SJSA1 (cell line): Measurements from ENCODE around the gene CALN1. TPM values are rescaled to one million over a fixed set of nuclear protein-coding genes. Genes with fewer than 3 reads are reported as not detected.
"Not testable (repeated sequence)": the region's sequence is repeated elsewhere in the genome, so short reads cannot be mapped to it uniquely, and the experiment has no call there.

Source experiments
- DNase-seq, 2 experiments: peaks; one replicate each; pipeline ENCODE4 v3.0.0-alpha.2; 2015 to 2020; ENCODE audit warnings: low spot score in 2 of 2, low read depth in 1 of 2
- H3K27ac ChIP-seq: fragments of 250-450 bp; sonication (Bioruptor Pico); 2 replicates; pipeline ENCODE4 v1.5.1; 2020; ENCODE audit warnings: mild to moderate bottlenecking, moderate library complexity
- H3K27me3 ChIP-seq: fragments of 250-450 bp; sonication (Bioruptor Pico); replicated peaks from 2 replicates; pipeline ENCODE4 v1.5.1; 2020; ENCODE audit warnings: mild to moderate bottlenecking, moderate library complexity
- H3K36me3 ChIP-seq: fragments of 250-450 bp; sonication (Bioruptor Pico); 2 replicates; pipeline ENCODE4 v1.5.1; 2020; ENCODE audit warnings: mild to moderate bottlenecking
- H3K4me1 ChIP-seq: fragments of 250-450 bp; sonication (Bioruptor Pico); replicated peaks from 2 replicates; pipeline ENCODE4 v1.6.1; 2021; ENCODE audit warnings: mild to moderate bottlenecking
- H3K4me3 ChIP-seq: fragments of 250-450 bp; sonication (Bioruptor Pico); 2 replicates; pipeline ENCODE4 v1.5.1; 2020; ENCODE audit warnings: mild to moderate bottlenecking
- H3K9me3 ChIP-seq: fragments of 250-450 bp; sonication (Bioruptor Pico); replicated peaks from 2 replicates; pipeline ENCODE4 v1.5.1; 2020; ENCODE audit warnings: mild to moderate bottlenecking
- total RNA-seq: library from RNA; depleted of rRNA; stranded (reverse); fragments of >200 nt; shearing (Covaris generic); gene quantifications from 2 replicates; pipeline ENCODE4 v1.2.3, GENCODE V29; 2014

Gene CALN1
- total RNA-seq, 1 experiment from 2014 or later = not detected

DNA sequence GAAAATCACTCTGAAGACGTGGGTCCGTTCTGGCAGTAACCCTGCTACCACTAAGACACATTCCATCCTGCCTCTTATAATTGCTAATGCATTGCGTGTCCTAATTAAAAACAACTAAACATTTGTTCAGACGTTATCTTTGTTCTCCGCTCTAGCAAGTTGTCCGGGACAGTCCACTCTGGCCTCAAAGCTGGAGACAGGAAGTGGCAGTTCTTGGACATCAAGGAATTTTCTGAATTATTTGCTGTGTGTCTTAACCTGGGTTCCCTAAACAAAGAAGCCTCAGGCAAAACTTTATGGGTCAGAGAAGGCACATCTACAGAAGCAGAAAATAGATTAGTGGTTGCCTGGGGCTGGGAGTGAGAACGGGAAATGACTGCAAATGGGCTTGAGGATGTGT, 199.1 kb downstream of the CALN1 start:
- Histone ChIP-seq H3K36me3 (no peaks in the 10 kb centered on the region), H3K27me3 (no peaks in the 10 kb centered on the region), H3K9me3 (no peaks in the 10 kb centered on the region), H3K4me1 (no peaks in the 10 kb centered on the region), H3K4me3 (no peak overlapping the region), H3K27ac (no peak overlapping the region)
- no peak for DNase-seq

- no peaks in the 10 kb centered on the region for H3K4me1 ChIP-seq
- no peak overlapping the region for H3K4me3 ChIP-seq
Measured at GRCh38 chr7:72211175-72211574, 201.0 kb downstream of the CALN1 start.

GRCh38 chr7:72209006-72209405, 203.1 kb downstream of the CALN1 start:
- not testable (repeated sequence) for H3K36me3 ChIP-seq, H3K27me3 ChIP-seq, H3K27ac ChIP-seq, H3K4me1 ChIP-seq, DNase-seq, H3K9me3 ChIP-seq, H3K4me3 ChIP-seq

More at GRCh38 chr7:72211175-72211574, 201.0 kb downstream of the CALN1 start:
- Histone ChIP-seq H3K27ac (no peak overlapping the region), H3K36me3 (no peaks in the 10 kb centered on the region), H3K27me3 (no peaks in the 10 kb centered on the region), H3K9me3 (no peaks in the 10 kb centered on the region)
- DNase-seq = no peak

DNA sequence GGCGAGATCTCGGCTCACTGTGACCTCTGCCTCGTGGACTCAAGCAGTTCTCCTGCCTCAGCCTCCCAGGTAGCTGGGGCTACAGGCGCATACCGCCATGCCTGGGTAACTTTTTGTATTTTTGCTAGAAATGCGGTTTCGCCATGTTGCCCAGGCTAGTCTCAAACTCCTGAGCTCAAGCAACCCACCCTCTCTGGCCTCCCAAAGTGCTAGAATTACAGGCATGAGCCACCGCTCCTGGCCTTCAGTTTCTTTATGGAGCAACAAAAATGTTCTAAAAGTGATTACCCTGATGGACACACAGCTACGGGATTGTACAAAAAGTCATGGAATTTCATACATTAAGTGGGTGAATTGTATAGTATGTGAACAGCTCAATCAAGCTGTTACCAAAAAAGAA, 216.0 kb downstream of the CALN1 start:
- Histone ChIP-seq H3K27me3 (no peaks in the 10 kb centered on the region), H3K9me3 (0 out of 2 replicates have a peak, but pooled peaks cover 2% of the 10 kb centered on the region), H3K27ac (no peak overlapping the region), H3K4me1 (no peaks in the 10 kb centered on the region), H3K4me3 (no peak overlapping the region), H3K36me3 (no peaks in the 10 kb centered on the region)
- DNase-seq = no peak

- no peaks in the 10 kb centered on the region for H3K4me1 ChIP-seq
- H3K4me3 ChIP-seq = no peak overlapping the region
- H3K27ac ChIP-seq = no peak overlapping the region
- H3K36me3 ChIP-seq = no peaks in the 10 kb centered on the region
- no peak for DNase-seq
- H3K27me3 ChIP-seq = no peaks in the 10 kb centered on the region
- H3K9me3 ChIP-seq = no peaks in the 10 kb centered on the region
Measured at GRCh38 chr7:72190919-72191318, 221.2 kb downstream of the CALN1 start.

DNA sequence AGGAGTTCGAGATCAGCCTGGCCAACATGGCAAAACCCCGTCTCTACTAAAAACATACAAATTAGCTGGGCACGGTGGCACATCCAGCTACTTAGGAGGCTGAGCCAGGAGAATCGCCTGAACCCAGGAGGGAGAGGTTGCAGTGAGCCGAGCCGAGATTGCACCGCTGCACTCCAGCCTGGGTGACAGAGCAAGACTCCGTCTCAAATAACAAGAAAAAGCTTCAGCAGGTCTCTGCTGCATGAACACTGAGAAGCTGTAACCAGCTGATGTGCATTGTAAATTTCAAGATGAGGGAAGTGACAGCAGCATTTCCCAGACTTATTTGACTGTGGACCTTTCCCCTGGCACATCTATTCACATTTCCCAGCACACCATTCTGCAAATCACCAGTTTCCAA, 222.0 kb downstream of the CALN1 start:
- H3K27me3 ChIP-seq = no peaks in the 10 kb centered on the region
- H3K4me1 ChIP-seq = no peaks in the 10 kb centered on the region
- H3K4me3 ChIP-seq = no peak overlapping the region
- no peaks in the 10 kb centered on the region for H3K36me3 ChIP-seq
- H3K9me3 ChIP-seq = no peaks in the 10 kb centered on the region
- H3K27ac ChIP-seq = no peak overlapping the region
- DNase-seq = no peak

- Histone ChIP-seq H3K4me3 (no peak overlapping the region), H3K36me3 (no peaks in the 10 kb centered on the region), H3K4me1 (no peaks in the 10 kb centered on the region), H3K27me3 (no peaks in the 10 kb centered on the region), H3K9me3 (no peaks in the 10 kb centered on the region), H3K27ac (no peak overlapping the region)
- no peak for DNase-seq
Measured at GRCh38 chr7:72187179-72187578, 225.0 kb downstream of the CALN1 start.

GRCh38 chr7:72183835-72184234, 228.3 kb downstream of the CALN1 start:
- H3K9me3 ChIP-seq = no peaks in the 10 kb centered on the region
- no peak for DNase-seq
- no peak overlapping the region for H3K4me3 ChIP-seq
- H3K27me3 ChIP-seq = no peaks in the 10 kb centered on the region
- no peaks in the 10 kb centered on the region for H3K36me3 ChIP-seq
- H3K4me1 ChIP-seq = no peaks in the 10 kb centered on the region
- no peak overlapping the region for H3K27ac ChIP-seq

DNA sequence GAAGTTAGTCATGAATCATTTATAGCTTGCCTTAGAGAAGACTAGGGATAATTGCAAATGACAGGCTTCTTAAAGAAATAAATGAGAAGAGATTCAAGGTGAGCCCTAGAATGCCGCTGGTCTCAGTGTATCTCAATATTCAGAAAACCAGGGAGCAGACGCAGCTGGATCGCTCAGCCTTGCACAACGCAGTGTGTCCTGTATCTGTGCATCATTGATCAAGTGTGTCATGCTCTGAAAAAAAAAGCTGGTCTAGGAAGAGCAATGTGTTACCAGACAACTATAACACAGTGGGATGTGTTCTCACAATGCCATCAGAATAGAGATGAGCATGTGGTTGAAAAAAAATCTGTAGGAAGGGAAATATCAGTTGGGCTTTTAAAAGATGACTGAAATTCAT, 230.1 kb downstream of the CALN1 start:
- no peak for DNase-seq
- no peak overlapping the region for H3K4me3 ChIP-seq
- H3K27me3 ChIP-seq = no peaks in the 10 kb centered on the region
- no peaks in the 10 kb centered on the region for H3K36me3 ChIP-seq
- no peak overlapping the region for H3K27ac ChIP-seq
- no peaks in the 10 kb centered on the region for H3K9me3 ChIP-seq
- H3K4me1 ChIP-seq = no peaks in the 10 kb centered on the region

- no peak for DNase-seq
- H3K4me3 ChIP-seq = no peak overlapping the region
- H3K36me3 ChIP-seq = no peaks in the 10 kb centered on the region
- no peaks in the 10 kb centered on the region for H3K27me3 ChIP-seq
- H3K4me1 ChIP-seq = no peaks in the 10 kb centered on the region
- no peaks in the 10 kb centered on the region for H3K9me3 ChIP-seq
- no peak overlapping the region for H3K27ac ChIP-seq
Measured at GRCh38 chr7:72176875-72177274, 235.3 kb downstream of the CALN1 start.

DNA sequence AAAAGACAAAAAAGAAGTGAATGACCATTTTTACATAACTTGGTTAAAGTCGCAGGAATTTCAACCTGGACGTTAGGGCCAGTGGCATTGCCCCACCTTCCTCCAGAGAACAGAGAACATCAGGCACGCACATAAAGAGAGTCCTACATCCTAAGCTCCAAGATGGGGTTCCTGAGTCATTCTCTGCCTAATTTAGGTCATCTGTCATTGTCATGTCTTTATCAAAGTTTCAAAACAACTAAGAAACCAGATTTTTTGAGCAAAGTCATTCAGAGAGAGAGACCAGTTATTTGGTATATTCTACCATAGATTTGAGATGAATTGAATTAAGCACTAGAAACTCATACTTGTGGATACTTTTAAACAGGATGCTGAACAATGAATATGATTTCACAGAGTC, 241.7 kb downstream of the CALN1 start:
- no peaks in the 10 kb centered on the region for H3K36me3 ChIP-seq
- no peak for DNase-seq
- no peaks in the 10 kb centered on the region; the same call in 1 of the 2 replicates for H3K9me3 ChIP-seq
- no peak overlapping the region for H3K4me3 ChIP-seq
- no peaks in the 10 kb centered on the region for H3K4me1 ChIP-seq
- no peaks in the 10 kb centered on the region for H3K27me3 ChIP-seq
- H3K27ac ChIP-seq = no peak overlapping the region

DNA sequence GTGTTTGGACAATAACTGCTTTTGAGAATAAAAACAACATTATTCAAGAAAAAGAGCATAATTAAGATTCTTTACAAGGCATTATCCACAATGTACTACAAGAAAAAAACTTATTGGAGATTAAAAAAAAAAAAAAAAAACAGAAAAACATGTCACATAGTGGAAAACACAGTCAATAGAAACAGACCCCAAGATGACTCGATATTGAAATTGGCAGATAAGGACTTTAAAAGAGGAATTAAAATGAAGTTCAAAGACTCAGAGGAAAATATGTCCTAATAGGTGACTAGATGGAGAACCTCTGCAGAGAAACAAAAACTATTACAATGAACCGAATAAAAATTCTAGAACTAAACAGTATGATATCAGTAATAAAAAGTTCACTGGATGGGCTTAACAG, 248.9 kb downstream of the CALN1 start:
- no peaks in the 10 kb centered on the region for H3K4me1 ChIP-seq
- no peaks in the 10 kb centered on the region for H3K27me3 ChIP-seq
- H3K9me3 ChIP-seq = peaks cover 2% of the 10 kb centered on the region; the same call in 1 of the 2 replicates
- no peaks in the 10 kb centered on the region for H3K36me3 ChIP-seq
- no peak overlapping the region for H3K4me3 ChIP-seq
- H3K27ac ChIP-seq = no peak overlapping the region
- no peak for DNase-seq

- Histone ChIP-seq H3K27ac (no peak overlapping the region), H3K36me3 (no peaks in the 10 kb centered on the region), H3K9me3 (peaks cover 2% of the 10 kb centered on the region; the same call in 1 of the 2 replicates), H3K4me3 (no peak overlapping the region), H3K4me1 (no peaks in the 10 kb centered on the region), H3K27me3 (no peaks in the 10 kb centered on the region)
- DNase-seq = no peak
Measured at GRCh38 chr7:72161534-72161933, 250.6 kb downstream of the CALN1 start.

- no peak for DNase-seq
- Histone ChIP-seq H3K27me3 (no peaks in the 10 kb centered on the region), H3K9me3 (peaks cover 2% of the 10 kb centered on the region; the same call in 1 of the 2 replicates), H3K36me3 (no peaks in the 10 kb centered on the region), H3K4me1 (no peaks in the 10 kb centered on the region), H3K27ac (no peak overlapping the region), H3K4me3 (no peak overlapping the region)
Measured at GRCh38 chr7:72159911-72160310, 252.2 kb downstream of the CALN1 start.

GRCh38 chr7:72156671-72157070, 255.5 kb downstream of the CALN1 start:
- no peak for DNase-seq
- Histone ChIP-seq H3K36me3 (no peaks in the 10 kb centered on the region), H3K27ac (no peak overlapping the region)

More at GRCh38 chr7:72156671-72157070, 255.5 kb downstream of the CALN1 start:
- Histone ChIP-seq H3K27me3 (no peaks in the 10 kb centered on the region), H3K4me1 (no peaks in the 10 kb centered on the region), H3K4me3 (no peak overlapping the region), H3K9me3 (peaks cover 3% of the 10 kb centered on the region; the same call in 1 of the 2 replicates)
